Measurements from ENCODE around the gene CDH24.

The CDH24 gene

GRCh38 chr14:23051141-23052057, 5.9 kb downstream of the CDH24 start:
- Mint-ChIP-seq H3K27me3 (peaks cover 24% of the 10 kb centered on the region), H3K9me3 (no peaks in the 10 kb centered on the region), H3K4me1 (ENCODE audit: low read depth) (peaks cover 16% of the 10 kb centered on the region), H3K27ac (no peak overlapping the region), H3K36me3 (ENCODE audit: low read depth) (no peaks in the 10 kb centered on the region), H3K4me3 (no peak overlapping the region)
- intact Hi-C loops (cut with micrococcal nuclease): no loop called here

DNA sequence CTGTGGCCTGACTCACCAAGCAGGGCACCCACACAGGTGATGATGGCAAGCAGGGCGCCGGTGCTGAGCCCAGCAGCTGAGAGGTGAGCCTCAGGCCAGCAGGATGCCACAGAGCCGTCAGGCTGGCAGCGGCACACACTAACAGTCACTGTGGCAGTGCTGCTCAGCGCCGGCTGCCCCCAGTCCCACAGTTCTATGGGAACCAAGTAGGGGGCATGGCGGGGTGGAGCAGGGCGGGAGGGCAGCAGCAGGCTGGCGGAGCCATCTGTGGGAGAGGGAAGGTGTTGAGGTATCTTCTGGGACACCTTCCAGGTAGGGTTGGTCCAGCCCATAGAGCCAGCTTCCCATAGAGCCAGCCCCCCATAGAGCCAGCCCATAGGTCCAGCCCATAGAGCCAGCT, 8.3 kb downstream of the CDH24 start:
- no peak overlapping the region for H3K4me3 Mint-ChIP-seq
- intact Hi-C loops (cut with micrococcal nuclease): no loop called here
- no peaks in the 10 kb centered on the region for H3K36me3 Mint-ChIP-seq (ENCODE audit: low read depth)
- no peak overlapping the region for H3K27ac Mint-ChIP-seq
- H3K4me1 Mint-ChIP-seq (ENCODE audit: low read depth): peaks cover 20% of the 10 kb centered on the region
- no peaks in the 10 kb centered on the region for H3K9me3 Mint-ChIP-seq
- peaks cover 14% of the 10 kb centered on the region for H3K27me3 Mint-ChIP-seq

GRCh38 chr14:23047751-23048693, 9.3 kb downstream of the CDH24 start:
- Mint-ChIP-seq H3K27ac (peak overlapping the region; percentile 4), H3K4me1 (ENCODE audit: low read depth) (peaks cover 20% of the 10 kb centered on the region), H3K9me3 (no peaks in the 10 kb centered on the region), H3K4me3 (no peak overlapping the region), H3K27me3 (peaks cover 14% of the 10 kb centered on the region), H3K36me3 (ENCODE audit: low read depth) (no peaks in the 10 kb centered on the region)
- intact Hi-C loops (cut with micrococcal nuclease): no loop called here

DNA sequence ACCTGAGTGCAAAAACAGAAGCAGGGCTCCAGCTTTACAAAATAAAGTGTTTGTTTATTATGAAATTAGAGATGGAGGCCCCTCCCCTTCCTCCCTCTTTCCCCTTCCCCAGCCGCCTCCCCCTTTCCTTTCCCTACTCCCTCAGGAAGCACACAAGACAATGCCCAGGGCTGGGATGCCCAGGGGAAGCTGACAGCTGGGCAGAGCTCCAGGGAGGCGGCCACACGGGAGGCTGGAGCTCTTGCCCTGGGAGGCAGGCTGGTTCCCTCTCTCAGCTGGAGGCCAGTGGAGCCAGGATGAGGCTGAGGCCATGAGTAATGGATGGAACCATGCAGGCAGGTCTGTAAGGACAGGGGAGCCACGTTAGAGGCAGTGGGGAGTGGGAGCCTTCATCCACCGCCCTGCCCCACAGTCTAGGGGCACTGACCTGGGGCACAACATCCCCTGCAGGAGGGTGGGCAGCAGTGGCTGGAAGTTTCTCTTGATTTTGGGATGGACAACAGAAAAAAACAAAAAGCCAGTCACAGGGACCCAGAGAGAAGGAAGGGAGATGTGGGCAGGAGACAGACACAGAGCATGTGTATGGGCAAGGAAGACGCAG, 10.2 kb downstream of the CDH24 start:
- intact Hi-C loops (cut with micrococcal nuclease): no loop called here
- no peaks in the 10 kb centered on the region for H3K9me3 Mint-ChIP-seq
- no peaks in the 10 kb centered on the region for H3K36me3 Mint-ChIP-seq (ENCODE audit: low read depth)
- no peak overlapping the region for H3K4me3 Mint-ChIP-seq
- H3K27ac Mint-ChIP-seq: peak overlapping the region; percentile 4
- peaks cover 20% of the 10 kb centered on the region for H3K4me1 Mint-ChIP-seq (ENCODE audit: low read depth)
- peaks cover 18% of the 10 kb centered on the region for H3K27me3 Mint-ChIP-seq

DNA sequence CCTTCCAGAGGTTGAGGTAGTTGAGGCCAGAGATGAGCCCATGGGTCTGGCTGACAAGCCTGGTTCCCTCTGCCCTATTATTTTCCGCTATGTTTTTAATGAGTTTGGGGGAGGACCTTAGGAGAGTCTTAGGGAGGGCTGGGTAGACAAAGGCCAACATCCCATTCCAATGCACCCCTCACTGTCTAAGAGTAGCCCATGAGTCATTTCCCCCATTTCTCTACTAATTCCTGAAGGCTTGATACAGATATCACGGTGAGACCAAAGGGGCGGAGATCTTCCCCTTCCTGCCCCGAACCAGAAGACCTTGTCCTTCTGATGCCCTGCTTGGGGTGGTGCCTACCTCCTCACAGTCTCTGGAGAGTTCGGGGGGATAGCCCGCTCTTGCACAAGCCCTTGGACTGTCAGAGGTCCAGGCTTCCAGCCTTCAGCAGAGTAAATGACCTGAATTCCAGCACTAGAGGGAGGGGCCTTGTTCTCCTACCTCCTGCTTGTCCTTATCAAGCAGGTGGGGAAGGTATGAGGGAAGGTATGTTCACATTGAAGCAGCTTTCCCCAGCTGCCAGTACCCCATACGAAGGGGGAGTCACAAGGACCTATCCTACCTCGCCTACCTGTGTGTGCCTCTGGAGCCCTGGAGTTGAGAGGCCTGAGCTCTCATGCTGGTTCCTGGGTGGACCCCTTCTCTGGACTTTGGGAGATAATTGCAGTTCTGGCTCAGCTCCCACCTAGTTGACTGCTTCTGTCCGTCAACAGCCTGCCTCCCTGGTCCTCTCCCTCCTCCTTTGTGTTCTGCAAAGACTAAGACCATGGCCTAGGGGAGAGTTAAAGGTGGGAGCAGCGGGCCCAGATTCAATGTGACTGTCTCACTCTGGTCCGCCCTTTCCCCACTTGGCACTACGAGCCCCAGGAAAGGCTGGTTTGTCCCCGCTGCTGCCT, 11.6 kb downstream of the CDH24 start:
- Mint-ChIP-seq H3K9me3 (no peaks in the 10 kb centered on the region), H3K36me3 (ENCODE audit: low read depth) (no peaks in the 10 kb centered on the region), H3K27ac (peak overlapping the region; percentile 8), H3K27me3 (peaks cover 20% of the 10 kb centered on the region), H3K4me1 (ENCODE audit: low read depth) (peaks cover 13% of the 10 kb centered on the region), H3K4me3 (no peak overlapping the region)
- intact Hi-C loops (cut with micrococcal nuclease): no loop called here

- Mint-ChIP-seq H3K4me3 (no peak overlapping the region), H3K4me1 (ENCODE audit: low read depth) (peaks cover 11% of the 10 kb centered on the region), H3K9me3 (no peaks in the 10 kb centered on the region), H3K27ac (peak overlapping the region; percentile 8), H3K27me3 (peaks cover 20% of the 10 kb centered on the region), H3K36me3 (ENCODE audit: low read depth) (no peaks in the 10 kb centered on the region)
- intact Hi-C loops (cut with micrococcal nuclease): no loop called here
Measured at GRCh38 chr14:23044840-23045239, 12.5 kb downstream of the CDH24 start.

GRCh38 chr14:23043754-23044153, 13.6 kb downstream of the CDH24 start:
- Mint-ChIP-seq H3K27ac (no peak overlapping the region), H3K9me3 (no peaks in the 10 kb centered on the region)
- intact Hi-C loops (cut with micrococcal nuclease): no loop called here

GRCh38 chr14:23043145-23043544, 14.2 kb downstream of the CDH24 start:
- no peaks in the 10 kb centered on the region for H3K9me3 Mint-ChIP-seq
- H3K4me3 Mint-ChIP-seq: no peak overlapping the region
- intact Hi-C loops (cut with micrococcal nuclease): no loop called here
- H3K4me1 Mint-ChIP-seq (ENCODE audit: low read depth): peaks cover 11% of the 10 kb centered on the region
- H3K27ac Mint-ChIP-seq: no peak overlapping the region
- H3K27me3 Mint-ChIP-seq: peaks cover 18% of the 10 kb centered on the region
- no peaks in the 10 kb centered on the region for H3K36me3 Mint-ChIP-seq (ENCODE audit: low read depth)

More at GRCh38 chr14:23043754-23044153, 13.6 kb downstream of the CDH24 start:
- H3K36me3 Mint-ChIP-seq (ENCODE audit: low read depth): no peaks in the 10 kb centered on the region
- peaks cover 11% of the 10 kb centered on the region for H3K4me1 Mint-ChIP-seq (ENCODE audit: low read depth)
- H3K4me3 Mint-ChIP-seq: no peak overlapping the region
- H3K27me3 Mint-ChIP-seq: peaks cover 20% of the 10 kb centered on the region

DNA sequence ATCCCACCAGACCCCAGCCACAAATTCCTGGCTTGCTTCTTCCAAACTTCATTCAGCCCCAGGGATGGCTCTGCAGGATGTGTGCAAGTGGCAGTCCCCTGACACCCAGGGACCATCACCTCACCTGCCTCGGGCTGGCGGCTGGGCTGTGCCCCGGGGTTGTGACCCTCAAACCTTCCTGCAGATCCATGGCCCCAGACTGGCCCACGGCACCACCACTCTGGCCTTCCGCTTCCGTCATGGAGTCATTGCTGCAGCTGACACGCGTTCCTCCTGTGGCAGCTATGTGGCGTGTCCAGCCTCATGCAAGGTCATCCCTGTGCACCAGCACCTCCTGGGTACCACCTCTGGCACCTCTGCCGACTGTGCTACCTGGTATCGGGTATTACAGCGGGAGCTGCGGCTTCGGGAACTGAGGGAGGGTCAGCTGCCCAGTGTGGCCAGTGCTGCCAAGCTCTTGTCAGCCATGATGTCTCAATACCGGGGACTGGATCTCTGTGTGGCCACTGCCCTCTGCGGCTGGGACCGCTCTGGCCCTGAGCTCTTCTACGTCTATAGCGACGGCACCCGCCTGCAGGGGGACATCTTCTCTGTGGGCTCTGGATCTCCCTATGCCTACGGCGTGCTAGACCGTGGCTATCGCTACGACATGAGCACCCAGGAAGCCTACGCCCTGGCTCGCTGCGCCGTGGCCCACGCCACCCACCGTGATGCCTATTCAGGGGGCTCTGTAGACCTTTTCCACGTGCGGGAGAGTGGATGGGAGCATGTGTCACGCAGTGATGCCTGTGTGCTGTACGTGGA, 15.0 kb downstream of the CDH24 start, which contains the start of gene PSMB11:
Gene PSMB11, plus strand, starts transcription at position 51 of the 804 bp plus-strand sequence. Its CDS starts 14 bp downstream, at position 65.
- Mint-ChIP-seq H3K4me3 (no peak within 1 kb of the TSS), H3K9me3 (no peaks in the 10 kb centered on the region), H3K36me3 (ENCODE audit: low read depth) (no peaks in the 10 kb centered on the region), H3K27me3 (peaks cover 15% of the 10 kb centered on the region), H3K4me1 (ENCODE audit: low read depth) (peaks cover 11% of the 10 kb centered on the region), H3K27ac (no peak within 1 kb of the TSS)
- intact Hi-C loops (cut with micrococcal nuclease): no loop called here

DNA sequence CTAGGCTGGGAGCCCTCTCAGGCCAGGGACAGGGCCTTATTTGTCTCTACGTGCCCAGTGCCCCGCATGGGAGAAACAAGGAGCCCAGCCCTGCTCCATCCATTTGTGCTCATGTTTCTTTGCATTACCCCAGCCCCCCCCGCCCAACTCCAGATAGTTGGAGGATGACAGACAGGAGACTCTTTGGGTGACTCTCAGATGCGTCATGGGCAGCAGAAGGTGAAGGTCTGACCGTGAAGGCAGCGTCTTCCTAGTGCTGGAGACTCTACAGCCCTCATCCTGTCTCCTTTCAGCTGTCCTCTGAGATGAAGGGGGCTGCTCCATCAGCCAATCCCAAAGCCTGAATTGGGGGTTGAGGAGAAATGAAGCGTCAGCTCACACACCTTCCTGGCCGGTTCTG, 15.6 kb downstream of the CDH24 start:
- no peak overlapping the region for H3K4me3 Mint-ChIP-seq
- intact Hi-C loops (cut with micrococcal nuclease): no loop called here
- H3K27me3 Mint-ChIP-seq: peaks cover 11% of the 10 kb centered on the region
- no peak overlapping the region for H3K27ac Mint-ChIP-seq
- no peaks in the 10 kb centered on the region for H3K36me3 Mint-ChIP-seq (ENCODE audit: low read depth)
- no peaks in the 10 kb centered on the region for H3K9me3 Mint-ChIP-seq
- H3K4me1 Mint-ChIP-seq (ENCODE audit: low read depth): peaks cover 11% of the 10 kb centered on the region

GRCh38 chr14:23040100-23040499, 17.2 kb downstream of the CDH24 start:
- Mint-ChIP-seq H3K4me3 (no peak overlapping the region), H3K27ac (no peak overlapping the region), H3K27me3 (peaks cover 7% of the 10 kb centered on the region), H3K36me3 (ENCODE audit: low read depth) (no peaks in the 10 kb centered on the region), H3K4me1 (ENCODE audit: low read depth) (peaks cover 17% of the 10 kb centered on the region), H3K9me3 (no peaks in the 10 kb centered on the region)
- intact Hi-C loops (cut with micrococcal nuclease): no loop called here
